ENCODE results near the gene TMEM115.
"Not testable (repeated sequence)": the region's sequence is repeated elsewhere in the genome, so short reads cannot be mapped to it uniquely, and the experiment has no call there.

The TMEM115 gene

GRCh38 chr3:50314342-50314741 is 45.0 kb downstream of the TMEM115 start:
- DNase-seq: no peak

DNA sequence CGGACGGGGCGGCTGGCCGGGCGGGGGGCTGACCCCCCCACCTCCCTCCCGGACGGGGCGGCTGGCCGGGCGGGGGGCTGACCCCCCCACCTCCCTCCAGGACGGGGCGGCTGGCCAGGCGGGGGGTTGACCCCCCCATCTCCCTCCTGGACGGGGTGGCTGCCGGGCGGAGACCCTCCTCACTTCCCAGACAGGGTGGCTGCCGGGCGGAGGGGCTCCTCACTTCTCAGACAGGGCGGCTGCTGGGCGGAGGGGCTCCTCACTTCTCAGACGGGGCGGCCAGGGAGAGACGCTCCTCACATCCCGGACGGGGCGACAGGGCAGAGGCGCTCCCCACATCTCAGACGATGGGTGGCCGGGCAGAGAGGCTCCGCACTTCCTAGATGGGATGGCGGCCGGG is 47.3 kb downstream of the TMEM115 start:
- not testable (repeated sequence) for DNase-seq
